Measurements from ENCODE around the gene UGT1A7.

Gene UGT1A7

GRCh38 chr2:233813236-233814055, 131.7 kb downstream of the UGT1A7 start:
- no peak overlapping the region for H3K9ac ChIP-seq (ENCODE audit: low read length)
- no peak overlapping the region for H3K27ac ChIP-seq (ENCODE audit: low read depth, low read length)
- no peaks in the 10 kb centered on the region for H3K27me3 ChIP-seq (ENCODE audit: control insufficient read depth, insufficient read depth, low read length)
- H3K4me3 ChIP-seq (ENCODE audit: low read length), result no peak overlapping the region
- no peaks in the 10 kb centered on the region for H3K36me3 ChIP-seq (ENCODE audit: control insufficient read depth, insufficient read depth, low read length)
- H3K4me1 ChIP-seq (ENCODE audit: control insufficient read depth, insufficient read depth, low read length), result no peaks in the 10 kb centered on the region

- H3K9ac ChIP-seq (ENCODE audit: low read length), result no peak overlapping the region
- H3K4me3 ChIP-seq (ENCODE audit: low read length), result no peak overlapping the region
- H3K27ac ChIP-seq (ENCODE audit: low read depth, low read length), result no peak overlapping the region
- no peaks in the 10 kb centered on the region for H3K36me3 ChIP-seq (ENCODE audit: control insufficient read depth, insufficient read depth, low read length)
- H3K4me1 ChIP-seq (ENCODE audit: control insufficient read depth, insufficient read depth, low read length), result no peaks in the 10 kb centered on the region
- H3K27me3 ChIP-seq (ENCODE audit: control insufficient read depth, insufficient read depth, low read length), result no peaks in the 10 kb centered on the region
Measured at GRCh38 chr2:233814056-233814835, 132.5 kb downstream of the UGT1A7 start.

- no peak overlapping the region for H3K27ac ChIP-seq (ENCODE audit: low read depth, low read length)
- no peak overlapping the region for H3K4me3 ChIP-seq (ENCODE audit: low read length)
- no peak overlapping the region for H3K9ac ChIP-seq (ENCODE audit: low read length)
- H3K4me1 ChIP-seq (ENCODE audit: control insufficient read depth, insufficient read depth, low read length), result no peaks in the 10 kb centered on the region
- no peaks in the 10 kb centered on the region for H3K27me3 ChIP-seq (ENCODE audit: control insufficient read depth, insufficient read depth, low read length)
- no peaks in the 10 kb centered on the region for H3K36me3 ChIP-seq (ENCODE audit: control insufficient read depth, insufficient read depth, low read length)
Measured at GRCh38 chr2:233815861-233816260, 134.2 kb downstream of the UGT1A7 start.

GRCh38 chr2:233816334-233816733, 134.6 kb downstream of the UGT1A7 start:
- Histone ChIP-seq H3K4me3 (ENCODE audit: low read length) (no peak overlapping the region), H3K27me3 (ENCODE audit: control insufficient read depth, insufficient read depth, low read length) (no peaks in the 10 kb centered on the region), H3K9ac (ENCODE audit: low read length) (no peak overlapping the region), H3K27ac (ENCODE audit: low read depth, low read length) (no peak overlapping the region), H3K36me3 (ENCODE audit: control insufficient read depth, insufficient read depth, low read length) (no peaks in the 10 kb centered on the region), H3K4me1 (ENCODE audit: control insufficient read depth, insufficient read depth, low read length) (no peaks in the 10 kb centered on the region)

- Histone ChIP-seq H3K4me1 (ENCODE audit: control insufficient read depth, insufficient read depth, low read length) (no peaks in the 10 kb centered on the region), H3K36me3 (ENCODE audit: control insufficient read depth, insufficient read depth, low read length) (no peaks in the 10 kb centered on the region), H3K27ac (ENCODE audit: low read depth, low read length) (no peak overlapping the region), H3K27me3 (ENCODE audit: control insufficient read depth, insufficient read depth, low read length) (no peaks in the 10 kb centered on the region), H3K4me3 (ENCODE audit: low read length) (no peak overlapping the region), H3K9ac (ENCODE audit: low read length) (no peak overlapping the region)
Measured at GRCh38 chr2:233816771-233817170, 135.1 kb downstream of the UGT1A7 start.

GRCh38 chr2:233817361-233817911, 135.7 kb downstream of the UGT1A7 start:
- Histone ChIP-seq H3K9ac (ENCODE audit: low read length) (no peak overlapping the region), H3K4me3 (ENCODE audit: low read length) (no peak overlapping the region), H3K36me3 (ENCODE audit: control insufficient read depth, insufficient read depth, low read length) (no peaks in the 10 kb centered on the region), H3K4me1 (ENCODE audit: control insufficient read depth, insufficient read depth, low read length) (no peaks in the 10 kb centered on the region), H3K27me3 (ENCODE audit: control insufficient read depth, insufficient read depth, low read length) (no peaks in the 10 kb centered on the region), H3K27ac (ENCODE audit: low read depth, low read length) (no peak overlapping the region)

GRCh38 chr2:233817995-233818638, 136.4 kb downstream of the UGT1A7 start:
- H3K4me3 ChIP-seq (ENCODE audit: low read length), result no peak overlapping the region
- no peak overlapping the region for H3K27ac ChIP-seq (ENCODE audit: low read depth, low read length)
- H3K9ac ChIP-seq (ENCODE audit: low read length), result no peak overlapping the region

GRCh38 chr2:233818639-233819621, 137.2 kb downstream of the UGT1A7 start:
- H3K4me1 ChIP-seq (ENCODE audit: control insufficient read depth, insufficient read depth, low read length), result no peaks in the 10 kb centered on the region
- H3K36me3 ChIP-seq (ENCODE audit: control insufficient read depth, insufficient read depth, low read length), result no peaks in the 10 kb centered on the region
- H3K27ac ChIP-seq (ENCODE audit: low read depth, low read length), result no peak overlapping the region
- H3K27me3 ChIP-seq (ENCODE audit: control insufficient read depth, insufficient read depth, low read length), result no peaks in the 10 kb centered on the region
- no peak overlapping the region for H3K4me3 ChIP-seq (ENCODE audit: low read length)
- no peak overlapping the region for H3K9ac ChIP-seq (ENCODE audit: low read length)

More at GRCh38 chr2:233817995-233818638, 136.4 kb downstream of the UGT1A7 start:
- Histone ChIP-seq H3K27me3 (ENCODE audit: control insufficient read depth, insufficient read depth, low read length) (no peaks in the 10 kb centered on the region), H3K36me3 (ENCODE audit: control insufficient read depth, insufficient read depth, low read length) (no peaks in the 10 kb centered on the region), H3K4me1 (ENCODE audit: control insufficient read depth, insufficient read depth, low read length) (no peaks in the 10 kb centered on the region)

- Histone ChIP-seq H3K27ac (ENCODE audit: low read depth, low read length) (no peak overlapping the region), H3K36me3 (ENCODE audit: control insufficient read depth, insufficient read depth, low read length) (no peaks in the 10 kb centered on the region), H3K27me3 (ENCODE audit: control insufficient read depth, insufficient read depth, low read length) (no peaks in the 10 kb centered on the region), H3K9ac (ENCODE audit: low read length) (no peak overlapping the region), H3K4me1 (ENCODE audit: control insufficient read depth, insufficient read depth, low read length) (no peaks in the 10 kb centered on the region), H3K4me3 (ENCODE audit: low read length) (no peak overlapping the region)
Measured at GRCh38 chr2:233819884-233820773, 138.4 kb downstream of the UGT1A7 start.

- Histone ChIP-seq H3K9ac (ENCODE audit: low read length) (no peak overlapping the region), H3K27me3 (ENCODE audit: control insufficient read depth, insufficient read depth, low read length) (no peaks in the 10 kb centered on the region), H3K4me1 (ENCODE audit: control insufficient read depth, insufficient read depth, low read length) (no peaks in the 10 kb centered on the region), H3K4me3 (ENCODE audit: low read length) (no peak overlapping the region), H3K36me3 (ENCODE audit: control insufficient read depth, insufficient read depth, low read length) (no peaks in the 10 kb centered on the region), H3K27ac (ENCODE audit: low read depth, low read length) (no peak overlapping the region)
Measured at GRCh38 chr2:233820774-233821105, 139.0 kb downstream of the UGT1A7 start.

- no peak overlapping the region for H3K27ac ChIP-seq (ENCODE audit: low read depth, low read length)
- no peaks in the 10 kb centered on the region for H3K4me1 ChIP-seq (ENCODE audit: control insufficient read depth, insufficient read depth, low read length)
- H3K9ac ChIP-seq (ENCODE audit: low read length), result no peak overlapping the region
- no peaks in the 10 kb centered on the region for H3K36me3 ChIP-seq (ENCODE audit: control insufficient read depth, insufficient read depth, low read length)
- no peak overlapping the region for H3K4me3 ChIP-seq (ENCODE audit: low read length)
- H3K27me3 ChIP-seq (ENCODE audit: control insufficient read depth, insufficient read depth, low read length), result no peaks in the 10 kb centered on the region
Measured at GRCh38 chr2:233821196-233821595, 139.5 kb downstream of the UGT1A7 start.
